Thoracic aorta (tissue), 2 donors: Measurements from ENCODE around the gene UAP1L1. TPM values are rescaled to one million over a fixed set of nuclear protein-coding genes. Genes with fewer than 3 reads are reported as not detected.

Experiments
- ATAC-seq: fragments of 150-250 bp; one replicate; pipeline ENCODE4 v1.8.0; 2017; ENCODE audit warnings: low read depth; ENCODE audit not compliant: insufficient number of reproducible peaks, low FRiP score
- DNase-seq: peaks from one replicate; pipeline ENCODE4 v3.0.0-alpha.2; 2020; ENCODE audit warnings: low spot score
- H3K27ac ChIP-seq, 2 donors: fragments of 200-600 bp; sonication (generic); 1 replicate in 1 of 2; 2 replicates in 1 of 2; pipeline ENCODE4 v1.5.1; 2016; ENCODE audit warnings: mild to moderate bottlenecking in 2 of 2, moderate library complexity in 2 of 2
- H3K27me3 ChIP-seq: fragments of 200-600 bp; sonication (generic); replicated peaks from 2 replicates; pipeline ENCODE4 v1.6.0; 2016; ENCODE audit warnings: mild to moderate bottlenecking; ENCODE audit not compliant: insufficient read depth
- H3K36me3 ChIP-seq: fragments of 200-600 bp; sonication (generic); one replicate; pipeline ENCODE4 v1.5.1; 2016
- H3K4me1 ChIP-seq, 2 donors: fragments of 200-600 bp; sonication (generic); 1 replicate in 1 of 2; 2 replicates in 1 of 2; pipeline versions ENCODE4 v1.5.1 to v1.6.0; 2016; ENCODE audit warnings: low read depth in 2 of 2, mild to moderate bottlenecking in 1 of 2; ENCODE audit not compliant: control insufficient read depth in 1 of 2
- H3K4me3 ChIP-seq: fragments of 200-600 bp; sonication (generic); 2 replicates; pipeline ENCODE4 v1.5.1; 2016; ENCODE audit warnings: mild to moderate bottlenecking
- H3K9me3 ChIP-seq: fragments of 200-600 bp; sonication (generic); 2 replicates; pipeline ENCODE4 v1.5.1; 2016
- CTCF ChIP-seq: fragments of 200-600 bp; sonication (generic); IDR thresholded peaks from one replicate; pipeline ENCODE4 v1.5.1; 2019; ENCODE audit warnings: antibody characterized with exemption
- total RNA-seq, 2 donors: library from RNA; depleted of rRNA; stranded (reverse); fragments of >200 nt; gene quantifications; one replicate each; pipeline versions ENCODE4 v1.1.0 to v1.2.3, GENCODE V29; 2016

The UAP1L1 gene
- total RNA-seq: 10 to 100 TPM in 1 of 2 donors, 1 to 10 TPM in 1; 9.6 to 11.4 TPM

GRCh38 chr9:137077010-137077747 lies at the start of gene UAP1L1:
Gene UAP1L1, plus strand, starts transcription at chr9:137077517. Its CDS starts 16 bp downstream, at chr9:137077533.
- Histone ChIP-seq H3K27ac (peak within 1 kb of the TSS in 1 of 2 donors; percentile 9), H3K27me3 (no peaks in the 10 kb centered on the region)

GRCh38 chr9:137028263-137029057 lies 48.9 kb upstream of the UAP1L1 start:
- ATAC-seq: peak; percentile 40
- TF ChIP-seq CTCF: no peak
- Histone ChIP-seq H3K27me3 (no peaks in the 10 kb centered on the region), H3K36me3 (no peaks in the 10 kb centered on the region), H3K9me3 (no peaks in the 10 kb centered on the region), H3K27ac (no peak overlapping the region), H3K4me1 (peaks cover 20 to 30% of the 10 kb centered on the region in 2 donors), H3K4me3 (peak overlapping the region; percentile 92)
- DNase-seq: no peak

More at GRCh38 chr9:137077010-137077747, at the start of gene UAP1L1:
- Histone ChIP-seq H3K9me3 (no peaks in the 10 kb centered on the region), H3K36me3 (peaks cover 10% of the 10 kb centered on the region), H3K4me1 (peaks cover 11 to 21% of the 10 kb centered on the region in 2 donors), H3K4me3 (peak within 1 kb of the TSS; percentile 80)
- no peak for TF ChIP-seq CTCF
- ATAC-seq (no peak), DNase-seq (no peak)

- peak; percentile 88 for TF ChIP-seq CTCF
- Histone ChIP-seq H3K9me3 (no peaks in the 10 kb centered on the region), H3K4me1 (peaks cover 20 to 30% of the 10 kb centered on the region in 2 donors), H3K27ac (no peak overlapping the region), H3K36me3 (no peaks in the 10 kb centered on the region), H3K27me3 (no peaks in the 10 kb centered on the region), H3K4me3 (peak overlapping the region; percentile 92)
- DNase-seq (no peak), ATAC-seq (peak; percentile 16)
Measured at GRCh38 chr9:137029058-137029936, 48.0 kb upstream of the UAP1L1 start.

- Histone ChIP-seq H3K36me3 (no peaks in the 10 kb centered on the region), H3K4me1 (peaks cover 20 to 30% of the 10 kb centered on the region in 2 donors), H3K4me3 (no peak overlapping the region), H3K9me3 (no peaks in the 10 kb centered on the region), H3K27me3 (no peaks in the 10 kb centered on the region), H3K27ac (no peak overlapping the region)
- ATAC-seq (no peak), DNase-seq (no peak)
- no peak for TF ChIP-seq CTCF
Measured at GRCh38 chr9:137030006-137030405, 47.3 kb upstream of the UAP1L1 start.
